GM21360 (cell line): Measurements from ENCODE around the gene S100PBP.

ENCODE experiments used
- ATAC-seq: cut with Tn5 transposase; IDR thresholded peaks from one replicate; pipeline ENCODE4 v1.9.1; 2021; ENCODE audit warnings: mild to moderate bottlenecking, moderate library complexity; ENCODE audit not compliant: unreplicated experiment

S100PBP gene

DNA sequence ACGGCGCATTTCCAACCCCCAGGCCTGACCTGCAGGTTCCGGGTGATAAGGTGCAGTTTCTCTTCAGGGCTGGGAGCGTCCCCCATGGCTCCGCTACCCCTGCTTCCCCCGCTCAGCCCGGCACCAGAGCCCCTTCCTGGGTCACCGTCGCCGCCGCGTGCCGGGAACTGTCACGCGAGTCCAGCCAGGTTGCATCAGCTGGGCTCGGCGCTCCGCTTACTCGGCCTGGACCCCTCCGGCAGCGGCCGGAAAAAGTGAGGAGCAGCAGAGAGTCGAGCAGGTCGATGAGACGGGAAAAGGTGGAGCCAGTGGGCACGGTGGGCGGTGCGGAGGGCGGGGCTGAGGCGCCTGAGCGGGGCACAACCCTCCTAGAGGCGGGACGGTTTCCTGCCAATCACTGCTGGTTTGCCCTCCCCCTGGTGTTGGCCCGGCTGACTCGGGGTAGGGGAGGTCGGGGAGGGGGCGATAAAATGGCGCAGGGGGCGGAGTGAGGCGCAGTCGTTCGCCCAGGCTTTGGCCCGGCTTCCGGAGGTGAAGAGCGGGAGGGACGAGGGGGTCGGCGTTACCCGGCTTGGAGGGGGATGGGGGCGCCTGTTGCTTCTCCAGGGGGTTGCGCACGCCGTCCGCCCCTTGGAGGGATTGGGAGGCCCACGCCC lies at the start of gene S100PBP, which contains the start of gene YARS1:
TSS of gene S100PBP (plus strand) at position 495 of the 656 bp plus-strand sequence. CDS start 8,447 bp downstream, outside the sequence.
TSS of gene YARS1 (minus strand) at position 200 of the 656 bp plus-strand sequence. CDS start at position 86, 114 bp downstream.
- ATAC-seq: peak; percentile 82

DNA sequence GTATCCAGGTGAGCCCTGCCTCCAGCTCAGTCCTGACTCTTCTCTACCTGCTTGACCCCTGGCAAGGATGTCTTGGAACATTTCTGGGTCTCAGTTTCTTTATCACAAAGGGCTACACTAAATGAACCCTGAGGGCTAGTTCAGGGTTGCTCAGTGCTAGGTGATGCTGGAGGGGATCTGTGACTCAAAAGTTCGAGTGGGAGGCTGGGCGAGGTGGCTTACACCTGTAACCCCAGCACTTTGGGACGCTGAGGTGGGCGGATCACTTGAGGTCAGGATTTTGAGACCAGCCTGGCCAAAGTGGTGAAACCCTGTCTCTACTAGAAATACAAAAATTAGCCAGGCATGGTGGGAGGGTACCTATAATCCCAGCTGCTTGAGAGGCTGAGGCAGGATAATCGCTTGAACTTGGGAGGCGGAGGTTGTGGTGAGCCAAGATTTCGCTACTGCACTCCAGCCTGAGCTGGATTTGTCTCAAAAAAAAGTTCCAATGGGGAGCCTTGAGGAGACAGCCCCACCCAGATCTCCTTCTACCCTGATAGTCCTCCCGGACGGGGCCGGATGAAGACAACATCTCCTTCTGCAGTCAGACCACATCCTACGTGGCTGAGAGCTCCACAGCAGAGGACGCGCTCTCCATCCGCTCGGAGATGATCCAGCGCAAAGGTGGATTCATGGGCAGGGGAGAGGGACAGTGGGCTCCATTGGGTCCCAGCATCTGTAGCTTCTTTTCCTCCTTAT lies 49.2 kb upstream of the S100PBP start:
- ATAC-seq: no peak

DNA sequence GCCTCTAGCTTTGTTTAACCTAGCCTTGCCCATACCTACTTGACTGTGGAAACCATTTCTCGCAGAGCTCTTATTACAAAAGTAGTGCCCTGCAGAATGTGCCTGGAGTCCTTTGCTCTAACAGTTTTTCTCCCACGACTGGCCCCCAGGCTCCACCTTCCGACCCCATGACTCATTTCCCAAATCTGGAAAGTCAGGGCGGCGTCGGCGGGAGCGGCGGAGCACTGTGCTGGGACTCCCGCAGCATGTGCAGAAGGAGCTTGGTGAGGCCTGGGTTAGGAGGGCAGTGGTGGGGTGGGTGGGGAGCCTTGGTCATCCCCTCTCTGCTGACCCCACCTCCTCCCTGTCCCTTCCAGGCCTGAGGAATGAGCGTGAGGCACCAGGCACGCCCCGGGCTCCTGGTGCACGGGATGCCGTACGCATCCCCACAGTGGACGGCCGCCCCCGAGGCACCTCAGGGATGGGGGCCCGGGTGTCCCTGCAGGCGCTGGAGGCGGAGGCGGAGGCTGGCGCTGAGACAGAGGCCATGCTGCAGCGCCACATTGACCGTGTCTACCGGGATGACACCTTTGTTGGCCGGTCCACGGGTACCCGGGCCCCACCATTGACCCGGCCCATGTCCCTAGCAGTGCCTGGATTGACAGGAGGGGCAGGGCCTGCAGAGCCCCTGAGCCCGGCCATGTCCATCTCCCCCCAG lies 47.8 kb upstream of the S100PBP start:
- no peak for ATAC-seq

DNA sequence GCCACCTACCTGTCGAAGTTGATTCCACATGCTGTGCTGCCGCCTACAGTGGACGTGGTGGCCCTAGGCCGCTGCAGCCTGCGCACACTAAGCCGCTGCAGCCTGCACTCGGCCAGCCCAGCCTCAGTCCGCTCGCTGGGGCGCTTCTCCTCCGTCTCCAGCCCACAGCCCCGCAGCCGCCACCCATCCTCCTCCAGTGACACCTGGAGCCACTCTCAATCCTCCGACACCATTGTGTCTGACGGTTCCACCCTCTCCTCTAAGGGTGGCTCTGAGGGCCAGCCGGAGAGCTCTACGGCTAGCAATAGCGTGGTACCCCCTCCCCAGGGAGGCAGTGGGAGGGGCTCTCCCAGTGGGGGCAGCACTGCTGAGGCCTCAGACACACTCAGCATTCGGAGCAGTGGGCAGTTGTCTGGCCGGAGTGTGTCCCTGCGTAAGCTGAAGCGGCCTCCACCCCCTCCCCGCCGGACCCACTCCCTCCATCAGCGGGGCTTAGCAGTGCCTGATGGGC lies 47.2 kb upstream of the S100PBP start:
- ATAC-seq: no peak

GRCh38 chr1:32770741-32771548 lies 46.5 kb upstream of the S100PBP start:
- ATAC-seq: no peak

DNA sequence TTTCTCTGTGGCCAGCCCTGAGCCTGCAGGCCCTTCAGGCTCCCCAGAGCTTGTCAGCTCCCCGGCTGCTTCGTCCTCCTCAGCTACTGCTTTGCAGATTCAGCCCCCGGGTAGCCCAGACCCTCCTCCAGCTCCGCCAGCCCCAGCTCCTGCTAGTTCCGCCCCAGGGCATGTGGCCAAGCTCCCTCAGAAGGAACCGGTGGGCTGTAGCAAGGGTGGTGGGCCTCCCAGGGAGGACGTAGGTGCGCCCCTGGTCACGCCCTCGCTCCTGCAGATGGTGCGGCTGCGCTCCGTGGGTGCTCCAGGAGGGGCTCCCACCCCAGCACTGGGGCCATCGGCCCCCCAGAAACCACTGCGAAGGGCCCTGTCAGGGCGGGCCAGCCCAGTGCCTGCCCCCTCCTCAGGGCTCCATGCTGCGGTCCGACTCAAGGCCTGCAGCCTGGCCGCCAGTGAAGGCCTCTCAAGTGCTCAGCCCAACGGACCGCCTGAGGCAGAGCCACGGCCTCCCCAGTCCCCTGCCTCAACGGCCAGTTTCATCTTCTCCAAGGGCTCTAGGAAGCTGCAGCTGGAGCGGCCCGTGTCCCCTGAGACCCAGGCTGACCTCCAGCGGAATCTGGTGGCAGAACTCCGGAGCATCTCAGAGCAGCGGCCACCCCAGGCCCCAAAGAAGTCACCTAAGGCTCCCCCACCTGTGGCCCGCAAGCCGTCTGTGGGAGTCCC lies 45.7 kb upstream of the S100PBP start:
- no peak for ATAC-seq

- no peak for ATAC-seq
Measured at GRCh38 chr1:32772281-32773017, 45.0 kb upstream of the S100PBP start.

- ATAC-seq: no peak
Measured at GRCh38 chr1:32773018-32773763, 44.3 kb upstream of the S100PBP start.

GRCh38 chr1:32773764-32774463 lies 43.5 kb upstream of the S100PBP start:
- ATAC-seq: no peak

DNA sequence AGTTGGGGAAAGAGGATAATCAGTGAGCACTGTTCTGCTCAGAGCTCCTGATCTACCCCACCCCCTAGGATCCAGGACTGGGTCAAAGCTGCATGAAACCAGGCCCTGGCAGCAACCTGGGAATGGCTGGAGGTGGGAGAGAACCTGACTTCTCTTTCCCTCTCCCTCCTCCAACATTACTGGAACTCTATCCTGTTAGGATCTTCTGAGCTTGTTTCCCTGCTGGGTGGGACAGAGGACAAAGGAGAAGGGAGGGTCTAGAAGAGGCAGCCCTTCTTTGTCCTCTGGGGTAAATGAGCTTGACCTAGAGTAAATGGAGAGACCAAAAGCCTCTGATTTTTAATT lies 43.0 kb upstream of the S100PBP start:
- ATAC-seq: no peak

GRCh38 chr1:32774950-32775634 lies 42.4 kb upstream of the S100PBP start:
- ATAC-seq: no peak

- no peak for ATAC-seq
Measured at GRCh38 chr1:32775640-32776337, 41.7 kb upstream of the S100PBP start.

DNA sequence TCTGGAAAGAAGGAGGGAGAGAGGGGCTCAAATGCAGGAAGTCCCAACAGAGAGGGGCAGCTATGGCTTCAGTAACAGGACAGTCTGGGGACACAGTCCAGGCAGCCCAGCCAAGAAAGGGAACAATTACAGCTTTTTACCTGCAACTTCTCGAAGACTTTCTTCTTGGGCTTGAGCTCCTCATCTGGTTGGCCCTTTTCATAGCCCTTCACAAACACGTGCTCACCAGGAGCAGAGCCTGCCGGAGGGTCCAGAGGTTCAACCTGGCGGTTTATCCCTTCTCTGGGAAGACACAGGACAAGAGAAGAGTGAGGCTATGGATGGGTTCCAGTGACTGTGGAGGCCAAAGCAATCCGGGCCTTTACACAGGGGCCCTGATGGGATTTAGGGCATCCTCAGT lies 38.2 kb upstream of the S100PBP start:
- ATAC-seq: no peak

DNA sequence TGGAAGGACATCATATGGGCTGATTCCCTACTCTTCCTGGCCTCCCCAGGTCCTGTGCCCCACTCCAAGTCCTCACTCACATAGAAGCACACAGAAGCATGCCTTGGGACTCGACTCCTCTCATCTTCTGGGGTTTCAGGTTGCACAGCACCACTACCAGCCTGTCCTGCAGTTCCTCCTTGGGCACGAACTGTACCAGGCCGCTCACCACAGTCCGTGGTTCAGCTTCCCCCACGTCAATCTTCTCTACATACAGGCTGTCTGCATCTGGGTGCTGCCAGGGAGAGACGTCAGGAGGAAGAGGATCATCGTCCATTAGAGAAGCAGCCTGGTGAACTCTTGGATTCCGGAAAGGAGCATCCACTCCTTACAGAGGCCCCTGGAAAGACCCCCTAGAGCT lies 37.4 kb upstream of the S100PBP start:
- ATAC-seq: no peak

DNA sequence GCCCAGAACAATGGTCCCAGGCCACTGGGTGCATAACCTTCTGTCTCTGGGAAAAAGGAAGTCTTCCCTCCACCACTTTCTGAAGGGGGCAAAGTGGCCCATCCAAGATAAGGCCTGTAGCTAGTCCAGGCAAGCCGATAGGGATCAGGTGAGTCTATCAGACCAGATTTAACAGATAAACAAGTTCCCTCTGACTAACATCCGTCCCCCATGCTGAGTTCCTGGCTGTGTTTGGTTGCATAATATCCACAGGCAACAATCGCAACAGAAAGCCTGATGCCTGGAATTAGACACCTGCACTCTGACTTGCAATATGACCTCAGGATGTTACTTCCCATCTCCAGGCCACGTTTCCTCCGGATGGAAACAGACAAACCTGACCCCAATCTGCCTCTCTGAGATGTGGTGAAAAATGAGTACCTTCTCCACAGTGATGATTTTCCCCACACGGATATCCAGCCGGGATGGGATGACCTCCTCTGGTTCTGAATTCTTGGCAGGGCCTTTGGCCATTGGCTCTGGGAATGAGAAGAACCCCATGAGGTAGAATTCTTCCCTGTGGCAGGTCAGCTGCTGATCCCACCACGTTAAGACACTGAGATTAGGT lies 36.7 kb upstream of the S100PBP start:
- no peak for ATAC-seq

- no peak for ATAC-seq
Measured at GRCh38 chr1:32782086-32782485, 35.4 kb upstream of the S100PBP start.

DNA sequence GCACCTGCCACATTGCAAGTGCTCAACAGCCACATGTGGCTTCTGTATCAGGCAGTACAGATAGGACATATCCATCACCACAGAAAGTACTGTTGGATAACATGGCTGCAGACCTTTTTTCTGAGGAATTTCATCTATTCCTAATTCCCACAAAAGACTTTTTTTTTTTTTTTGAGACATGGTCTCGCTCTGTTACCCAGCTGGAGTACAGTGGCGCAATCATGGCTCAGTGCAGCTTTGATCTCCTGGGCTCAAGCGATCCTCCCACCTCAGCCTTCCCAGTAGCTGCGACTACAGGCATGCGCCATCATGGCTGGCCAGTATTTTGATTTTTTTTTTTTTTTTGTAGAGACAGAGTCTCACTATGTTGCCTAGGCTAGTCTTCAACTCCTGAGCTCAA lies 33.6 kb upstream of the S100PBP start:
- ATAC-seq: no peak
